Fibroblast of skin of scalp (primary cell): ENCODE measurements around the gene CDH8.
A peak's percentile ranks its signal among the peaks of the same experiment; 100 is the strongest.
"Not testable (repeated sequence)": the region's sequence is repeated elsewhere in the genome, so short reads cannot be mapped to it uniquely, and the experiment has no call there.

Source experiments
- DNase-seq: peaks from one replicate; pipeline ENCODE4 v3.0.0-alpha.2; 2013

Gene CDH8

GRCh38 chr16:61934601-61935000, 101.6 kb downstream of the CDH8 start:
- no peak for DNase-seq

DNA sequence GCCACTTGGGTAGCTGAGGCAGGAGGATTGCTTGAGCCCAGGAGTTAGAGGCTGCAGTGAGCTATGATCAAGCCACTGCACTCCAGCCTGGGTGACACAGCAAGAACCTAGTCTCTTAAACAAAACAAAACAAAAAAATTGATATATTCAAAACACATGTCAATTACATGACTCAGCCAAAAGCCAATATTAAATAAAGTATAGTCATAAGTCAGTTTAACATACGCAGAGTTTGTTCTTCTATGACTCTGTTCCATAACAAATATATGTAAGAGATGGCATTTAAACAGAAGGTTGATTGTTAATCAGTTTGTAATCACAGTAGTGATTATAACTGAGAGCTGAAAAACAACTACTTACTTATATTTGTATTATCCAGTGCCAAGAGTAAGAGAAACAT, 106.5 kb downstream of the CDH8 start:
- DNase-seq = peak; percentile 15

GRCh38 chr16:61926766-61927165, 109.5 kb downstream of the CDH8 start:
- DNase-seq = no peak

- DNase-seq = no peak
These were observed 112.6 kb downstream of the CDH8 start for GRCh38 chr16:61923629-61924028.

GRCh38 chr16:61921373-61921772, 114.9 kb downstream of the CDH8 start:
- DNase-seq = no peak

- DNase-seq = not testable (repeated sequence)
These were observed 118.1 kb downstream of the CDH8 start for GRCh38 chr16:61917865-61918826.

DNA sequence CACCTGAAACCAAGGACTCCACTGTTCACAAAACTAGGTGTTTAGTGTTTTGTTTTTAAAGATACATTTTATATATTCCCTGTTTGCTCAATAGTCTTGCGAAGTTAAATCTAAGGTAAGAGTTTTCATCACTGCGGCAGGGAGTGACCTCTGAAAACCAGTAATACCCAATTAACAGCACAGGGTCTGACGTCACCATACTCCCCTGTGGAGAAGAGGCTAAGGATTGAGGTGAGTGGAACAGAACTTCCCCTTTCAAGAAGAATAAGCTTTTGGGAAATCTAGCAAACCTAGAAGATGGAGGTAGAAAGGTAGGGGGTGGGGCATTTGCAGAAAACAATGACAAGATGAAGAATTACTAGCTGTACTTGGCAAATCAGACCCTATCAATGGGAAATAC, 120.7 kb downstream of the CDH8 start:
- no peak for DNase-seq

DNA sequence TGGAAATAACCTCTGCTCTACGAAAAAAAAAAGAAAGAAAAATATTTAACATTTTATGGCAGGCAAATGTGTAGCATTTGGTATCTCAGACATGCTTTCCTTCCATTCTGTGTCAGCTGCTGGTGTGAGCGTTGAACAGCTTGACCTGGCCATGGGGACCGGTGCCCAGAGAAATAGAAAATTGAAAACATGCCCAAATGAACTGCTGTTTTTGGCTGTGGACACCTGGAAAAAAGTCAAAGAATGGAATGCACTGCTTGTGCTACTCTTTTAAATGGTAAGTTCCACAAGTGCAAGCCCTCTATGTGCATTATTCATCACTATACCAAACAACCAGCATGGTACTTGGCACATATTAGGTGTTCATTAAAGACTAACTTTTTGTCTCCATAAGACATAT, 127.2 kb downstream of the CDH8 start:
- DNase-seq = no peak

GRCh38 chr16:61908426-61908825, 127.8 kb downstream of the CDH8 start:
- DNase-seq = no peak

- DNase-seq = no peak
These were observed 134.5 kb downstream of the CDH8 start for GRCh38 chr16:61901689-61902088.

DNA sequence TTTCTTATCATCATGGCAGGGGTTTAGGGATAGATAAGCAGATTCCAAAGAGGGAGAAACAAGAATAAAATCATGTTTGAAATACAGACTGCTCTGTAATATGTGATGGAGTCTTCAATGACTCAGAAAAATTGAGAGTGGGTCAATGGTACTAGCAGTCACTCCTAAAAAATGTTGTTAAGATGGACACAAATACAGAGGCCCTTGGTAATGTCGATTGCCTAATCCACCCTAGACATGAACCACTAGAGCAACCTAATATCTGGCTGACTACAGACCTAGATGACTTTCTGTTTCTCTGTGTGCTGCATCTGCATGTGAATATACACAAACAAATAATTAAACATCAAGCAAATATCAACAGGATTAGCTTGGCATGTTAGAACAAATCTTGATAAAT, 135.8 kb downstream of the CDH8 start:
- DNase-seq = peak; percentile 75

- no peak for DNase-seq
These were observed 138.6 kb downstream of the CDH8 start for GRCh38 chr16:61897657-61898056.

GRCh38 chr16:61892531-61892930, 143.7 kb downstream of the CDH8 start:
- no peak for DNase-seq

DNA sequence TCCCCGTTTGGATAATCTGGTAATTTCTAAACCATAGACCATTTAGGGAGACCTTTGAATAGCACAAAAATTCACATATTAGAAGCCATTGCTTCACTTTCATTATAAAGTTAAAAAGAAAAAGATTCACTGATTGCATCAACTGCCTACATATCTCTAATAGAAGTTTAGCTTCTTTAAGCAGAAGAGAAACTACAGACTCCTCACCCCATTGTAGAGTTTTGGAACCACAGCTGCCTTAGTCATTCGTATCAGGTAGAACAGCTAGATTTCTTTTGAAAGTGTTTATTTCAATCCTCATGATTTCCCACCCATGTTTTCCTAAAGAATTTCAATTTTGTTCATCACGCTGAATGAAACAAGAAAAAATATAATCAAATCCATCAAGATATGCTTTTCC, 144.8 kb downstream of the CDH8 start:
- DNase-seq = no peak

- no peak for DNase-seq
These were observed 145.9 kb downstream of the CDH8 start for GRCh38 chr16:61890386-61890785.

- peak; percentile 83 for DNase-seq
These were observed 148.3 kb downstream of the CDH8 start for GRCh38 chr16:61887903-61888302.

- no peak for DNase-seq
These were observed 150.9 kb downstream of the CDH8 start for GRCh38 chr16:61885343-61885742.

DNA sequence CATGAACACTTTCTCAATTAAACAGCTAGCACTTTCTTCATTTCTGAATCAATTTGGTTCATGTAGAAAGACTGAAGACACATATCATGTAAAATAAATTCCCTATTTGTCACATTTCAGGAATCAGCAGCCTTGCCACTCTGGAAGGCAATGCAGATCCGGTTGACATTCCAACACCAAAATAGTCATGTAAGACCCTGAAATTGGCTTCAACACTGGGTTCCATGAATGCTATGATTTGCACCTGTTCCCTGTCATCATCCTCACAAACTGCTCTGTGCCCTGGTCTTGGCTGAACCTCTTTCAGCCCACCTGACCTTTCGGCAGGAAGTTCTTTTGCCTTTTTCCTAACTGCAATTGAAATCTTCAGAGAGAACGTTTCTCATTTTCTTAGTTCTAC, 156.9 kb downstream of the CDH8 start:
- no peak for DNase-seq

DNA sequence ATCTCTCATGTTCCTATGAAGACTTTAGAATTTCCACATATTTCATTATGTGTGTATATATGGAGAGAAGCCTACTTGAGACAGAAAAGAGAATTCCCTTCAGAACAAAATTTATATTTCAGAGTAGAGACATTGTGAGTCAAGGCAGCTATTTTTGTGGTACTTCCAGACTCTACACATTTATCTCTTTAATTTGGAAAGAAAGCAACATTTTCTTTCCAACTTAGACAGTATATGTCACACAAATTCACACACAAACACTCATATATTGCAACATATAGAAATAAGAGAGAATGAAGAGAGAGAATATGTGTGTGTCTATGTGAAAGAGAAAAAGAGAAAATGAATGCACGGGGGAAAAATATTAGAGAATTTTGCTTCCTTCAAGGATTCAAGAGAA, 158.8 kb downstream of the CDH8 start:
- no peak for DNase-seq

DNA sequence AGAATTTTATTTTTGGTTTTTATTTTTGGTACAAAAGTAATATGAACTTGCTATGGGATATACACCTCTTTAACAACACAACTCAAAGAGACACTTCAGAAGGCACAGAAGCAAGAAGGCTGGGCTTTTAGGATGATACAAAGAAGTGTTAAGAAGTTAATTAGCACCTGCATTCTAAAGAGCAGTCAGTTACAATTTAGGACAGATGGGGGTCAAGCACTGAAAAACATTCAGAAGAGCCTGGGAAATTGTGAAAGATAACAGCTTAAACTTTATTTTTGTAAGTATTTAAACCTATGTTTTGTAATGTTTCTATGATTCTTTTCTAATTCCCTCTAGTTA, 163.5 kb downstream of the CDH8 start:
- DNase-seq = no peak

DNA sequence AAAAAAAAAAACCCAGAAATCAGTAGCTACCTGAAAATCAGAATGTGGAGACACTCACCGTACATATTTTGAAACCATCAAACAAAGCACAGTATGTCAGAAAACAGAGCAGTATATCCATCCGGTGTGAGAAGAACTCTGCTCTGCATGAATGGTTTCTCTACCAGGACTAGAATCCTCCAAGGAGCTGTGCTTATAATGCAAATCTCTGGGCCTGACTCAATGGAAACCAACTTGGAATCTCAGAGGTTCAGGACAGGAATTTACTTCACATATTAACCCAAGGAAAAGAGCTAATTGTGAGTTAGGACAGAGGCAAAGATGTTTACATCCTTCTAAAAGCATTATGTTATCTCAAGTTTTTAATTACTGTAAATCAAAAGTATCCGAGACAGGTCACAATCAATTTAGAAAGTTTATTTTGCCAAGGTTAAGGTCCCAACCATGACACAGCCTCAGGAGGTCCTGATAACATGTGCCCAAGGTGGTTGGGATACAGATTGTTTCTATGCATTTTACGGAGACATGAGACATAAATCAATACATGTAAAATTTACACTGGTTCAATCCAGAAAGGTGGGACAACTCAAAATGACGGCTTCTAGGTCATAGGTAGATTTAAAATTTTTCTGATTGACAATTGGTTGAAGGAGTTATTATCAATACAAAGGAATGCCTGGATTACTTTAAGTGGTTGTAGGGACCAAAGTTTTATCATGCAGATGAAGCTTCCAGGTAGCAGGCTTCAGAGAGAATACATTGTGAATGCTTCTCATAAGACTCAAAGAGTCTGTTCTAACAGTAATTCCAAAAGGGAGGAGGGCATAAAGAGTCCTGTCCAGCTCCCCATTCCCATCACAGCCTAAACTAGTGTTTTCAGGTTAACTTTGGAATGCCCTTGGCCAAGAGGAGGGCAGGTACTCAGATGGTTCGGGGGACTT, 164.1 kb downstream of the CDH8 start:
- DNase-seq = no peak

DNA sequence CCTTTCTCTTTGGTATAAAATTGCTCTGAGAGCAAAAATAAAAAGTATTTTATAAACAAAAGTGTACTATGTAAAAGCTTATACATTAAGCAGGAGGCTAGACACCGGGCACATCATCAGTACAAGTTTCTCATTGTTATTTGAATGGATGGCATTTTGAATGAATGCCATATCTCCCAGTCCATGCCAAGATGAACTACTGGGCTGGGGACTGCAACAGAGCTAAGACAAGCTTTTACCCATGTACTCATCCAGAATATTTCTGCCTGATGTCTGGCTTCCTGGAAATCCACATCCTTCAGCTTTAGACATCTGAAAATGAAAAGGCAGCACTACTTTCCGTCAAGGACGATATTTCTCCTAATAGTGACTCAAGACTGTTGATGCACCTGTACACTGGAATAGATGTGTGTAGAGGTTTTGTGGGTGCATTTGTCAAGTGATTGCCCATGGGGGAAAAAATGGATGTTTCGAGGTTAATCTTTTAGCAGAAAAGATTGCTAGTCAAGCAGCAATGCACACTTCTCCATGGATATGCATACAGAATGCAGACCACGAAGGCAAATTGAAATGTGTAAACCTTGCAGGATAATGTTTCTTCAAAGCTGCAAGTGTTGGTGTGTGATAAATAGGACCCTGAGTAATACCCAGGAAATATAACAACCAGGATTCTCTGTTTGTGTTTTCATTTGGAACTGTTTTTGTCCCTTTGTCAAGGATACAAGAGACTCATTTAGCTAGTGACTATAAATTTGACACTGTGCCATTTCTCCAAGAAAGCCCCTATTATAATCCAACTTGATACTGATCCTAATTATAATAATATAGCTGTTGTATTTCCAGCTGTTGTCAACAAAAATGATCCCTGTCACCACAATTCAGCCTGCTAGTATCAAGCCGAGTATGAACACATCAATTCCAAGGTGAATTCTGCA, 173.8 kb downstream of the CDH8 start:
- DNase-seq = no peak
